RWPE1 (cell line): Measurements from ENCODE around the gene BMP5.
"Not testable (repeated sequence)": the region's sequence is repeated elsewhere in the genome, so short reads cannot be mapped to it uniquely, and the experiment has no call there.

Source experiments
- CTCF ChIA-PET: fragments of 350-600 bp; sonication (Branson Sonifier 250); formaldehyde crosslinking; extraction: SDS; loops from one replicate; lab custom pipeline; 2021; lab: Yijun Ruan, JAX
- POLR2A ChIA-PET: fragments of 400-600 bp; formaldehyde crosslinking; extraction: SDS; loops from one replicate; lab custom pipeline; 2020; ENCODE audit warnings: antibody characterized with exemption; ENCODE audit not compliant: low non-redundant PET; lab: Yijun Ruan, JAX
- DNase-seq: peaks from one replicate; pipeline ENCODE4 v3.0.0; 2012; ENCODE audit warnings: low spot score
- H3K27ac ChIP-seq: fragments of 450-650 bp; 2 replicates; pipeline ENCODE4 v1.5.1; 2017
- TF ChIP-seq, protein P1 (sequence below): fragments of 450-650 bp; conservative IDR thresholded peaks from 2 replicates; pipeline ENCODE4 v1.5.1; 2017; ENCODE audit warnings: low read depth, mild to moderate bottlenecking

Gene BMP5

GRCh38 chr6:55913228-55914195, 38.1 kb upstream of the BMP5 start:
- no peak for DNase-seq
- CTCF ChIA-PET = interaction anchor here (0.6 kb wide), 1 partner anchor 515 kb away, joined by 3 read pairs; no protein-coding TSS in a partner anchor
- H3K27ac ChIP-seq = no peak overlapping the region
- POLR2A ChIA-PET = no interaction called here
- TF ChIP-seq, protein P1, sequence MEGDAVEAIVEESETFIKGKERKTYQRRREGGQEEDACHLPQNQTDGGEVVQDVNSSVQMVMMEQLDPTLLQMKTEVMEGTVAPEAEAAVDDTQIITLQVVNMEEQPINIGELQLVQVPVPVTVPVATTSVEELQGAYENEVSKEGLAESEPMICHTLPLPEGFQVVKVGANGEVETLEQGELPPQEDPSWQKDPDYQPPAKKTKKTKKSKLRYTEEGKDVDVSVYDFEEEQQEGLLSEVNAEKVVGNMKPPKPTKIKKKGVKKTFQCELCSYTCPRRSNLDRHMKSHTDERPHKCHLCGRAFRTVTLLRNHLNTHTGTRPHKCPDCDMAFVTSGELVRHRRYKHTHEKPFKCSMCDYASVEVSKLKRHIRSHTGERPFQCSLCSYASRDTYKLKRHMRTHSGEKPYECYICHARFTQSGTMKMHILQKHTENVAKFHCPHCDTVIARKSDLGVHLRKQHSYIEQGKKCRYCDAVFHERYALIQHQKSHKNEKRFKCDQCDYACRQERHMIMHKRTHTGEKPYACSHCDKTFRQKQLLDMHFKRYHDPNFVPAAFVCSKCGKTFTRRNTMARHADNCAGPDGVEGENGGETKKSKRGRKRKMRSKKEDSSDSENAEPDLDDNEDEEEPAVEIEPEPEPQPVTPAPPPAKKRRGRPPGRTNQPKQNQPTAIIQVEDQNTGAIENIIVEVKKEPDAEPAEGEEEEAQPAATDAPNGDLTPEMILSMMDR = no peak

DNA sequence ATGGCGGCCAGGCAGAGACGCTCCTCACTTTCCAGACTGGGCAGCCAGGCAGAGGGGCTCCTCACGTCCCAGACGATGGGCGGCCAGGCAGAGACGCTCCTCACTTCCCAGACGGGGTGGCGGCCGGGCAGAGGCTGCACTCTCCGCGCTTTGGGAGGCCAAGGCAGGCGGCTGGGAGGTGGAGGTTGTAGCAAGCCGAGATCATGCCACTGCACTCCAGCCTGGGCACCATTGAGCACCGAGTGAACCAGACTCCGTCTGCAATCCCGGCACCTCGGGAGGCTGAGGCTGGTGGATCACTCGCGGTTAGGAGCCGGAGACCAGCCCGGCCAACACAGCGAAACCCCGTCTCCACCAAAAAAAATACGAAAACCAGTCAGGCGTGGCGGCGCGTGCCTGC, 35.1 kb upstream of the BMP5 start:
- CTCF ChIA-PET, DNase-seq, H3K27ac ChIP-seq, POLR2A ChIA-PET: not testable (repeated sequence)

GRCh38 chr6:55909911-55910310, 34.5 kb upstream of the BMP5 start:
- CTCF ChIA-PET, POLR2A ChIA-PET, H3K27ac ChIP-seq, DNase-seq: not testable (repeated sequence)

GRCh38 chr6:55902796-55903195, 27.4 kb upstream of the BMP5 start:
- DNase-seq = no peak
- ChIA-PET CTCF (no interaction called here), POLR2A (no interaction called here)
- TF ChIP-seq, protein P1 = no peak
- no peak overlapping the region for H3K27ac ChIP-seq

DNA sequence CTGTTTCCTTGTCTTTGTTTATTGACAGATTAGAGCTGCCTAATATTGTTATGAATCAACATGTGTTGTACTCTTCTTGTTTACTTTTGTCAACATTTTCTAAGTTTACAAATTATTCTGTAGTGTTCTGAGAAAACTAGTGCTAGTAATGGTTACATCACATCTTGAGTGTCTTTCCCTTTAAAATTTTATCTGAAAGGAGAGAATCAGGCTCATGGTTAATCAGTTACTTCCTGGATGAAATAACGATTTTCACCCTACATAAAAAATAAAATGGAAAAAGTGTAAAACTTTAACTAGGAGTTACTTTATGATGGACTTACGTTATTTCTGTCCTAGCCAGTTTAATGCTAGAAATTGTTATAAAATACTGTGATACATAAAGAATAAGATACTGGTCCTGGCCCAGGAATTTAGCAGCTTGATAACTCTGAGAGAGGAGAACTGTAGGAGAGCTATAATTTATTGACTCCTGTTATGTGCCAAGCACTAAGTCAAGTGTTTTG, 26.4 kb upstream of the BMP5 start:
- H3K27ac ChIP-seq = no peak overlapping the region
- no peak for DNase-seq
- ChIA-PET POLR2A (no interaction called here), CTCF (no interaction called here)
- TF ChIP-seq, protein P1 = no peak

- peak; percentile 12 for DNase-seq
- TF ChIP-seq, protein P1 = no peak
- H3K27ac ChIP-seq = no peak overlapping the region
- CTCF ChIA-PET = no interaction called here
- POLR2A ChIA-PET = no interaction called here
Measured at GRCh38 chr6:55898342-55898741, 23.0 kb upstream of the BMP5 start.

- POLR2A ChIA-PET = no interaction called here
- CTCF ChIA-PET = no interaction called here
- no peak overlapping the region for H3K27ac ChIP-seq
- TF ChIP-seq, protein P1 = no peak
- no peak for DNase-seq
Measured at GRCh38 chr6:55897346-55897745, 22.0 kb upstream of the BMP5 start.
